Endodermal cell (in vitro differentiated cells): ENCODE data around the gene SEPTIN12. TPM values are rescaled to one million over a fixed set of nuclear protein-coding genes. Genes with fewer than 3 reads are reported as not detected.

ENCODE experiments used
- DNase-seq: peaks from one replicate; pipeline ENCODE4 v3.0.0-alpha.2; 2017
- H3K27ac ChIP-seq: 2 replicates; pipeline ENCODE4 v1.5.1; 2013; ENCODE audit warnings: mild to moderate bottlenecking, low read depth, low read length, moderate library complexity
- H3K27me3 ChIP-seq: 2 replicates; pipeline ENCODE4 v1.6.1; 2013; ENCODE audit warnings: mild to moderate bottlenecking, low read length, moderate library complexity; ENCODE audit not compliant: insufficient read depth, control insufficient read depth, poor library complexity, severe bottlenecking
- H3K36me3 ChIP-seq: 2 replicates; pipeline ENCODE4 v1.7.0; 2013; ENCODE audit warnings: mild to moderate bottlenecking, low read length, moderate library complexity; ENCODE audit not compliant: control insufficient read depth, insufficient read depth
- H3K4me1 ChIP-seq: one replicate; pipeline ENCODE4 v1.7.0; 2013; ENCODE audit warnings: low read length; ENCODE audit not compliant: control insufficient read depth, insufficient read depth
- H3K4me3 ChIP-seq: 2 replicates; pipeline ENCODE4 v1.5.1; 2013; ENCODE audit warnings: mild to moderate bottlenecking, low read length, moderate library complexity
- H3K9ac ChIP-seq: 2 replicates; pipeline ENCODE4 v1.6.1; 2013; ENCODE audit warnings: mild to moderate bottlenecking, low read length, moderate library complexity; ENCODE audit not compliant: poor library complexity, severe bottlenecking; ENCODE audit errors: extremely low read depth
- H3K9me3 ChIP-seq: 2 replicates; pipeline ENCODE4 v1.6.1; 2013; ENCODE audit warnings: mild to moderate bottlenecking, low read length, moderate library complexity; ENCODE audit not compliant: control insufficient read depth
- H3K27ac Mint-ChIP-seq: 2 replicates; pipeline ENCODE4 v1.8.0; 2020; ENCODE audit warnings: mixed read lengths
- H3K27me3 Mint-ChIP-seq: 2 replicates; pipeline ENCODE4 v1.8.0; 2021; ENCODE audit warnings: mild to moderate bottlenecking, mixed read lengths; ENCODE audit not compliant: insufficient read depth
- H3K36me3 Mint-ChIP-seq: 2 replicates; pipeline ENCODE4 v1.8.0; 2020; ENCODE audit warnings: low read depth, mixed read lengths
- H3K4me1 Mint-ChIP-seq: 2 replicates; pipeline ENCODE4 v1.8.0; 2020; ENCODE audit warnings: mixed read lengths
- H3K4me3 Mint-ChIP-seq: 2 replicates; pipeline ENCODE4 v1.8.0; 2020; ENCODE audit warnings: mild to moderate bottlenecking, moderate library complexity, mixed read lengths
- H3K9me3 Mint-ChIP-seq: 2 replicates; pipeline ENCODE4 v1.8.0; 2020; ENCODE audit warnings: mild to moderate bottlenecking, mixed read lengths
- CTCF ChIP-seq: fragments of 200-600 bp; sonication (generic); conservative IDR thresholded peaks from 2 replicates; pipeline ENCODE4 v1.5.0; 2021; ENCODE audit warnings: antibody characterized with exemption, mild to moderate bottlenecking
- WGBS, 2 experiments: methylation state at CpG; one replicate each; pipeline versions ENCODE4 v1.1.5 to v1.1.7; 2013; ENCODE audit warnings: missing lambda C conversion rate in 2 of 2, mixed read lengths in 1 of 2; ENCODE audit not compliant: insufficient coverage in 1 of 2, insufficient read length in 1 of 2; 5-methylcytosine and 5-hydroxymethylcytosine counted together
- total RNA-seq, 2 donors: library from RNA; stranded (reverse); fragmentation: NEBNext Ultra II Directional in 1 of 2; extraction: Animal tissue kit (Norgen Biotek cat#: 25700) in 1 of 2; gene quantifications; 2 replicates in 1 of 2; 3 replicates in 1 of 2; pipeline ENCODE4 v1.2.1, GENCODE V29; 2021

SEPTIN12 gene
- total RNA-seq, 2 donors from 2014 or later: 0.40 to 0.73 TPM

DNA sequence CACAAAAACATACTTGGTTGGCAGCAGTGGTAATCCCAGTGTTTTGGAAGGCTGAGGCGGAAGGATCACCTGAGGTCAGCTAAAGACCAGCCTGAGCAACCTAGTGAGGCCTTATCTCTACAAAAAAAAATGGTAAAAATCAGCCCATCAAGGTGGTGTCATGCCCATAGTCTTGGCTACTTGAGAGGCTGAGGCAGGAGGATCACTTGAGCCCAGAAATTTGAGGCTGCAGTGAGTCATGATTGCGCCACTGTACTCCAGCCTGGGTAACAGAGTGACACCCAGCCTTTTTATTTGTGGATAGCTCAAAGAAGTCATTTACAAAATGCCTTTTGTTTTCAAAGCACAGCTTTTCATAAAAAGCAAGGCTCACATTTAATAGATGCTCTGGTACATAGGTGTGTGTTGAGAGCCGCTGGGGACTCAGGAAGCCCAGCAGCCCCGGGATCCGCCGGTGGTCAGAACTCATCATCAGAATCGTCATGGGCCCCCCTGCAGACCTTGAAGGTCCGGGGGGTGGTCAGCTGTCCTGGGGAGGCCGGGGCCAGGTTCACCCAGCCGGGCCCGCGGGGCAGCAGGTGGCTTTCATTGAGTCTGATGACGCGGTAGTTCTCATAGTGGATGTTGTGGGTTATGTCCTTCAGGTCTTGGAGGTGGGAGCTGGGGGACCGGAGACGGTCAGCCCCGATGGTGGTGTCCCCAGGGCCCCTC lies 10.7 kb downstream of the SEPTIN12 start:
- Histone ChIP-seq H3K4me1 (peaks cover 3% of the 10 kb centered on the region), H3K9ac (no peak overlapping the region), H3K27me3 (no peaks in the 10 kb centered on the region), H3K27ac (no peak overlapping the region), H3K4me3 (no peak overlapping the region), H3K9me3 (no peaks in the 10 kb centered on the region), H3K36me3 (no peaks in the 10 kb centered on the region)
- no peak for TF ChIP-seq CTCF
- no peak overlapping the region for H3K27ac Mint-ChIP-seq
- H3K36me3 Mint-ChIP-seq: no peaks in the 10 kb centered on the region
- no peaks in the 10 kb centered on the region for H3K27me3 Mint-ChIP-seq
- H3K4me1 Mint-ChIP-seq: peaks cover 5% of the 10 kb centered on the region
- no peak for DNase-seq
- WGBS, 2 experiments: 91 to 93% methylated on average over 7 to 17 of the region's 17 CpGs
- H3K4me3 Mint-ChIP-seq: no peak overlapping the region
- H3K9me3 Mint-ChIP-seq: no peaks in the 10 kb centered on the region

DNA sequence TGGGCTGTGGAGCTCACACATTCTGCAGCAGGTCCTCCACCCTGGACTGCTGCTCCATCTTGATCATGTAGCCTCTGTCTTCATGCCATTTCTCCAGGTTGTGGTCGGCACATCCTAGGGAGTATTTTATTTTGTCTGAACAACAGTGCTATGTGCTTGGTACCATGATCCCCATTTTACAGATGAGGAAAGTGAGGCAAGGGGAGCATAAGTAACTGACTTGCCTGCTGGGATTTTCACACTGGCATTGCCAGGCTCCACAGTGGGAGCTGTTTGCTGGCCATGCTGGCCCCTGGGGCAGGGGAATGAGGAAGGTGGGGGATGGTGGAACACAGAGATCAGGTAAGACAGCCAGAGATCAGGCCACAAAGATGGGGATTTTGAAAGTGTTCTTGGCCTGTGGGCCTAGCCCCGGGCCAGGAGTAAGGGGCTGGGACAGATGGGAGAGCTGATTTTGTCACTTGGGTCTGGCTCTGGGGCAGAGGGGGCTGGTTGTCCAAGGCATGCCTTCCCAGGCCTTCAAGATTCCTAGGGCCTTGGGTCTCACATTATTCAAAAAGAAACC lies 11.9 kb downstream of the SEPTIN12 start:
- Mint-ChIP-seq H3K27ac (no peak overlapping the region), H3K36me3 (no peaks in the 10 kb centered on the region), H3K27me3 (no peaks in the 10 kb centered on the region), H3K4me1 (peaks cover 5% of the 10 kb centered on the region), H3K4me3 (no peak overlapping the region), H3K9me3 (no peaks in the 10 kb centered on the region)
- 92 to 100% methylated on average over 1 to 2 of the region's 2 CpGs for WGBS, 2 experiments
- DNase-seq: no peak
- no peak overlapping the region for H3K9ac ChIP-seq
- TF ChIP-seq CTCF: no peak
- H3K27me3 ChIP-seq: no peaks in the 10 kb centered on the region
- H3K4me1 ChIP-seq: peaks cover 3% of the 10 kb centered on the region
- H3K36me3 ChIP-seq: no peaks in the 10 kb centered on the region
- no peak overlapping the region for H3K4me3 ChIP-seq
- no peak overlapping the region for H3K27ac ChIP-seq
- H3K9me3 ChIP-seq: no peaks in the 10 kb centered on the region

DNA sequence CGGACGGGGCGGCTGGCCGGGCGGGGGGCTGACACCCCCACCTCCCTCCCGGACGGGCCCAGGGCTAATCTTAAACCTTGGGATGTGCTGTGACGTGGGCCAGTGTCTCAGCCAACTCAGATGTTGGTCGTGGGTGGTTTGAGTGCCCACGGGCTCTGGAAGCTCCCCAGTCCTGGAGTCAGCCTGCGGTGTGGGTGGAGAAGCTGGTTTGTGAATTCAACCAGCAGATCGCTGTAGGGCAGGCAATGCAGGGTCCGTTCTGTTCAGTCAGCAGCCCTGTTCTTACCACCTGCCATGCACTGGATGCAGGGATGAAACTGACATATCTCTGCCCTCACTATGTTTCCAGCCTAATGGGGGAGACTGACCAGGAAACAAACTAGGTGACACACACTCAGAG lies 13.1 kb downstream of the SEPTIN12 start:
- Mint-ChIP-seq H3K27ac (no peak overlapping the region), H3K36me3 (no peaks in the 10 kb centered on the region), H3K4me1 (peaks cover 5% of the 10 kb centered on the region), H3K9me3 (no peaks in the 10 kb centered on the region), H3K27me3 (no peaks in the 10 kb centered on the region), H3K4me3 (no peak overlapping the region)
- Histone ChIP-seq H3K9me3 (no peaks in the 10 kb centered on the region), H3K36me3 (no peaks in the 10 kb centered on the region), H3K27ac (no peak overlapping the region), H3K4me1 (peaks cover 3% of the 10 kb centered on the region), H3K4me3 (no peak overlapping the region), H3K9ac (no peak overlapping the region), H3K27me3 (no peaks in the 10 kb centered on the region)
- TF ChIP-seq CTCF: no peak
- no peak for DNase-seq
- 96% methylated on average over 4 to 10 of the region's 13 CpGs for WGBS, 2 experiments
